ENCODE results near the gene SLC22A14. TPM values are rescaled to one million over a fixed set of nuclear protein-coding genes. Genes with fewer than 3 reads are reported as not detected.
"Not testable (repeated sequence)": the region's sequence is repeated elsewhere in the genome, so short reads cannot be mapped to it uniquely, and the experiment has no call there.

Gene SLC22A14
- not detected for total RNA-seq

GRCh38 chr3:38281895-38282686, at the start of gene SLC22A14:
TSS of gene SLC22A14 (plus strand) at chr3:38282294. CDS start at chr3:38306027, 23,733 bp downstream.
- ChIA-PET CTCF (interaction anchor here (0.7 to 1.0 kb wide), 2 partner anchors 9 to 11 kb away, joined by 3 read pairs; no protein-coding TSS in a partner anchor), POLR2A (no interaction called here)
- no peaks in the 10 kb centered on the region for H3K9me3 Mint-ChIP-seq (ENCODE audit: low read depth)
- intact Hi-C loops (cut with DNase I, micrococcal nuclease): no loop called here
- DNase-seq: no peak
- H3K4me1 Mint-ChIP-seq: no peaks in the 10 kb centered on the region
- H3K27ac Mint-ChIP-seq: no peak within 1 kb of the TSS
- no peak for ATAC-seq
- no peaks in the 10 kb centered on the region for H3K27me3 Mint-ChIP-seq
- no peaks in the 10 kb centered on the region for H3K36me3 Mint-ChIP-seq (ENCODE audit: low read depth)
- no peak within 1 kb of the TSS for H3K4me3 Mint-ChIP-seq

GRCh38 chr3:38232701-38233100, 49.4 kb upstream of the SLC22A14 start:
- CTCF ChIA-PET: interaction anchor here (0.6 to 1.0 kb wide), 2 partner anchors 265 to 1335 kb away, joined by 3 read pairs; no protein-coding TSS in a partner anchor
- H3K27ac Mint-ChIP-seq: no peak overlapping the region
- H3K4me3 Mint-ChIP-seq: no peak overlapping the region
- DNase-seq (no peak), ATAC-seq (no peak)
- intact Hi-C loops (cut with DNase I, micrococcal nuclease): no loop called here
- H3K9me3 Mint-ChIP-seq (ENCODE audit: low read depth): peaks cover 16% of the 10 kb centered on the region
- peaks cover 68% of the 10 kb centered on the region for H3K36me3 Mint-ChIP-seq (ENCODE audit: low read depth)
- POLR2A ChIA-PET: no interaction called here
- no peaks in the 10 kb centered on the region for H3K27me3 Mint-ChIP-seq
- H3K4me1 Mint-ChIP-seq: no peaks in the 10 kb centered on the region

- DNase-seq (no peak), ATAC-seq (no peak)
- ChIA-PET CTCF (no interaction called here), POLR2A (no interaction called here)
- H3K27me3 Mint-ChIP-seq: no peaks in the 10 kb centered on the region
- peaks cover 27% of the 10 kb centered on the region for H3K9me3 Mint-ChIP-seq (ENCODE audit: low read depth)
- no peak overlapping the region for H3K4me3 Mint-ChIP-seq
- H3K4me1 Mint-ChIP-seq: no peaks in the 10 kb centered on the region
- intact Hi-C loops (cut with DNase I, micrococcal nuclease): no loop called here
- H3K27ac Mint-ChIP-seq: no peak overlapping the region
- peaks cover 84% of the 10 kb centered on the region for H3K36me3 Mint-ChIP-seq (ENCODE audit: low read depth)
Observed at GRCh38 chr3:38235466-38235865, 46.6 kb upstream of the SLC22A14 start.

GRCh38 chr3:38238416-38239008, 43.6 kb upstream of the SLC22A14 start:
- peaks cover 75% of the 10 kb centered on the region for H3K36me3 Mint-ChIP-seq (ENCODE audit: low read depth)

GRCh38 chr3:38242812-38243211, 39.3 kb upstream of the SLC22A14 start:
- ATAC-seq; intact Hi-C loops (cut with DNase I, micrococcal nuclease): not testable (repeated sequence)
- H3K36me3 Mint-ChIP-seq (ENCODE audit: low read depth): peaks cover 58% of the 10 kb centered on the region

More at GRCh38 chr3:38238416-38239008, 43.6 kb upstream of the SLC22A14 start:
- intact Hi-C loops (cut with DNase I, micrococcal nuclease): no loop called here
- no peaks in the 10 kb centered on the region for H3K27me3 Mint-ChIP-seq
- no peaks in the 10 kb centered on the region for H3K4me1 Mint-ChIP-seq
- H3K4me3 Mint-ChIP-seq: no peak overlapping the region
- H3K27ac Mint-ChIP-seq: no peak overlapping the region
- DNase-seq: no peak
- H3K9me3 Mint-ChIP-seq (ENCODE audit: low read depth): peaks cover 27% of the 10 kb centered on the region
- ChIA-PET CTCF (interaction anchor here (0.7 to 1.7 kb wide), 4 partner anchors 18 to 122 kb away, joined by 3 to 6 read pairs (median 4); no protein-coding TSS in a partner anchor), POLR2A (no interaction called here)
- ATAC-seq: no peak

GRCh38 chr3:38245930-38246329, 36.2 kb upstream of the SLC22A14 start:
- H3K27me3 Mint-ChIP-seq: no peaks in the 10 kb centered on the region
- ATAC-seq (no peak), DNase-seq (no peak)
- H3K36me3 Mint-ChIP-seq (ENCODE audit: low read depth): peaks cover 45% of the 10 kb centered on the region
- intact Hi-C loops (cut with DNase I, micrococcal nuclease): no loop called here
- H3K27ac Mint-ChIP-seq: no peak overlapping the region
- H3K9me3 Mint-ChIP-seq (ENCODE audit: low read depth): no peaks in the 10 kb centered on the region
- ChIA-PET CTCF (no interaction called here), POLR2A (no interaction called here)
- H3K4me1 Mint-ChIP-seq: no peaks in the 10 kb centered on the region
- no peak overlapping the region for H3K4me3 Mint-ChIP-seq

More at GRCh38 chr3:38242812-38243211, 39.3 kb upstream of the SLC22A14 start:
- CTCF ChIA-PET: interaction anchor here (0.9 kb wide), 1 partner anchor 15 kb away, joined by 3 read pairs; no protein-coding TSS in a partner anchor
- POLR2A ChIA-PET; H3K27me3 Mint-ChIP-seq; DNase-seq; H3K27ac Mint-ChIP-seq; H3K4me3 Mint-ChIP-seq; H3K4me1 Mint-ChIP-seq; H3K9me3 Mint-ChIP-seq (ENCODE audit: low read depth): not testable (repeated sequence)

- ChIA-PET POLR2A (no interaction called here), CTCF (no interaction called here)
- Mint-ChIP-seq H3K27me3 (no peaks in the 10 kb centered on the region), H3K36me3 (ENCODE audit: low read depth) (peaks cover 54% of the 10 kb centered on the region), H3K27ac (no peak overlapping the region), H3K4me1 (no peaks in the 10 kb centered on the region), H3K4me3 (no peak overlapping the region), H3K9me3 (ENCODE audit: low read depth) (no peaks in the 10 kb centered on the region)
- DNase-seq (no peak), ATAC-seq (no peak)
- intact Hi-C loops (cut with DNase I, micrococcal nuclease): no loop called here
Observed at GRCh38 chr3:38247366-38248035, 34.6 kb upstream of the SLC22A14 start.

- intact Hi-C loops (cut with DNase I, micrococcal nuclease): no loop called here
- CTCF ChIA-PET: interaction anchor here (0.5 kb wide), 1 partner anchor 16 kb away, joined by 5 read pairs; no protein-coding TSS in a partner anchor
- H3K27me3 Mint-ChIP-seq: no peaks in the 10 kb centered on the region
- no peak overlapping the region for H3K27ac Mint-ChIP-seq
- no peaks in the 10 kb centered on the region for H3K9me3 Mint-ChIP-seq (ENCODE audit: low read depth)
- POLR2A ChIA-PET: no interaction called here
- no peak for DNase-seq
- H3K36me3 Mint-ChIP-seq (ENCODE audit: low read depth): peaks cover 68% of the 10 kb centered on the region
- ATAC-seq: no peak
- peaks cover 17% of the 10 kb centered on the region for H3K4me1 Mint-ChIP-seq
- no peak overlapping the region for H3K4me3 Mint-ChIP-seq
Observed at GRCh38 chr3:38250198-38250597, 31.9 kb upstream of the SLC22A14 start.

GRCh38 chr3:38251197-38251596, 30.9 kb upstream of the SLC22A14 start:
- Mint-ChIP-seq H3K27me3 (no peaks in the 10 kb centered on the region), H3K27ac (no peak overlapping the region)
- CTCF ChIA-PET: interaction anchor here (0.5 kb wide), 1 partner anchor 15 kb away, joined by 3 read pairs; no protein-coding TSS in a partner anchor

GRCh38 chr3:38253704-38254103, 28.4 kb upstream of the SLC22A14 start:
- no peaks in the 10 kb centered on the region for H3K9me3 Mint-ChIP-seq (ENCODE audit: low read depth)
- H3K36me3 Mint-ChIP-seq (ENCODE audit: low read depth): peaks cover 55% of the 10 kb centered on the region
- POLR2A ChIA-PET: no interaction called here
- no peak for DNase-seq
- no peaks in the 10 kb centered on the region for H3K27me3 Mint-ChIP-seq
- intact Hi-C loops (cut with DNase I, micrococcal nuclease): no loop called here
- H3K4me1 Mint-ChIP-seq: peaks cover 42% of the 10 kb centered on the region
- no peak overlapping the region for H3K4me3 Mint-ChIP-seq
- CTCF ChIA-PET: no interaction called here
- H3K27ac Mint-ChIP-seq: no peak overlapping the region
- no peak for ATAC-seq

More at GRCh38 chr3:38251197-38251596, 30.9 kb upstream of the SLC22A14 start:
- intact Hi-C loops (cut with DNase I, micrococcal nuclease): no loop called here
- H3K36me3 Mint-ChIP-seq (ENCODE audit: low read depth): peaks cover 69% of the 10 kb centered on the region
- DNase-seq (no peak), ATAC-seq (no peak)
- POLR2A ChIA-PET: no interaction called here
- H3K9me3 Mint-ChIP-seq (ENCODE audit: low read depth): no peaks in the 10 kb centered on the region
- no peak overlapping the region for H3K4me3 Mint-ChIP-seq
- H3K4me1 Mint-ChIP-seq: peaks cover 25% of the 10 kb centered on the region

- Mint-ChIP-seq H3K36me3 (ENCODE audit: low read depth) (peaks cover 47% of the 10 kb centered on the region), H3K27ac (no peak overlapping the region), H3K4me3 (no peak overlapping the region), H3K4me1 (peaks cover 45% of the 10 kb centered on the region), H3K27me3 (no peaks in the 10 kb centered on the region), H3K9me3 (ENCODE audit: low read depth) (no peaks in the 10 kb centered on the region)
- DNase-seq (peak; percentile 16), ATAC-seq (peak; percentile 67)
- intact Hi-C loops (cut with DNase I, micrococcal nuclease): no loop called here
- CTCF ChIA-PET: no interaction called here
- POLR2A ChIA-PET: no interaction called here
Observed at GRCh38 chr3:38254872-38255271, 27.2 kb upstream of the SLC22A14 start.
